OCI-LY1 (cell line): ENCODE measurements around the gene MRPL10.

Experiments used
- EZH2 ChIP-seq: fragments of 200-600 bp; sonication (generic), shearing (Covaris generic); IDR thresholded peaks from 2 replicates; pipeline ENCODE4 v1.8.0; 2017; ENCODE audit warnings: borderline replicate concordance, mixed run types, mild to moderate bottlenecking, antibody characterized with exemption, low read length, moderate library complexity, mixed read lengths
- TF ChIP-seq, protein P1 (sequence below): fragments of 200-600 bp; sonication (generic), shearing (Covaris generic); IDR thresholded peaks from 2 replicates; pipeline ENCODE4 v1.5.1; 2017; ENCODE audit warnings: mild to moderate bottlenecking, antibody characterized with exemption, low read length, moderate library complexity, mixed read lengths

DNA sequence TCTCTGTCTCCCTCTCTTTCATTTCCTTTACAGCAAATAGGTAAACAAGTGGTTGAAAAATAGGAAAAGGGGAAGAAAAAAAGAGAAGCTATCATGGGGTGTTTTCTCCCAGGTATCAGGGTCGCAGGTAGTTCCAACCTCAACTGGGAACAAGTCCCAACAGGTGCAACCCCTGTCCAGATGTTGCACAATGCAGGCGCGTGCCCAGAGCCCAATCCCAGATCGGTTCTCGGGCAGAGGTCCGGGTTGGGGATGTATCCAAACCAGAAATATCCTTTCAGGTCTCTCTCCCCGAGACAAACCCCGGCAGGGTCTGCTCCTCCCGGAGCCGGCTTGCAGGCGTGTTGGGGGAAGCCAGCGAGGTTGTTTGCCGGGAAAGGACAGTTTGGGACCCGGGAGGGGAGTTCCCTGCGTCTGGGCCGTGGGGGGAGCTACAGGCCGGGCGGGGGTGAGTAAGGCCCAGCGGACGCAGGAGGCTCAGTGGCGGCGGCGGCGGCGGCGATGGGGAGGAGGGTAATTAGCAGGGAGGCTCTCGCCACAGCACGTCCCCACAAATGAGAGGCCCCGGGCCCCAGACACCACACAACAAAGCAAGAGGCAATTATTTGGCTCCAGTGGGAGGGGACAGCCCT, 40.8 kb upstream of the MRPL10 start:
- TF ChIP-seq, protein P1, sequence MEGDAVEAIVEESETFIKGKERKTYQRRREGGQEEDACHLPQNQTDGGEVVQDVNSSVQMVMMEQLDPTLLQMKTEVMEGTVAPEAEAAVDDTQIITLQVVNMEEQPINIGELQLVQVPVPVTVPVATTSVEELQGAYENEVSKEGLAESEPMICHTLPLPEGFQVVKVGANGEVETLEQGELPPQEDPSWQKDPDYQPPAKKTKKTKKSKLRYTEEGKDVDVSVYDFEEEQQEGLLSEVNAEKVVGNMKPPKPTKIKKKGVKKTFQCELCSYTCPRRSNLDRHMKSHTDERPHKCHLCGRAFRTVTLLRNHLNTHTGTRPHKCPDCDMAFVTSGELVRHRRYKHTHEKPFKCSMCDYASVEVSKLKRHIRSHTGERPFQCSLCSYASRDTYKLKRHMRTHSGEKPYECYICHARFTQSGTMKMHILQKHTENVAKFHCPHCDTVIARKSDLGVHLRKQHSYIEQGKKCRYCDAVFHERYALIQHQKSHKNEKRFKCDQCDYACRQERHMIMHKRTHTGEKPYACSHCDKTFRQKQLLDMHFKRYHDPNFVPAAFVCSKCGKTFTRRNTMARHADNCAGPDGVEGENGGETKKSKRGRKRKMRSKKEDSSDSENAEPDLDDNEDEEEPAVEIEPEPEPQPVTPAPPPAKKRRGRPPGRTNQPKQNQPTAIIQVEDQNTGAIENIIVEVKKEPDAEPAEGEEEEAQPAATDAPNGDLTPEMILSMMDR, result no peak
- no peak for TF ChIP-seq EZH2
